Measurements from ENCODE around the gene CISD1. TPM values are rescaled to one million over a fixed set of nuclear protein-coding genes. Genes with fewer than 3 reads are reported as not detected.

Gene CISD1
- total and polyA plus RNA-seq, 9 of the 15 experiments (the other 6 are each of a cell fraction or from before 2014, with no cell fraction given), result 35.8 to 342 (median 118) TPM

DNA sequence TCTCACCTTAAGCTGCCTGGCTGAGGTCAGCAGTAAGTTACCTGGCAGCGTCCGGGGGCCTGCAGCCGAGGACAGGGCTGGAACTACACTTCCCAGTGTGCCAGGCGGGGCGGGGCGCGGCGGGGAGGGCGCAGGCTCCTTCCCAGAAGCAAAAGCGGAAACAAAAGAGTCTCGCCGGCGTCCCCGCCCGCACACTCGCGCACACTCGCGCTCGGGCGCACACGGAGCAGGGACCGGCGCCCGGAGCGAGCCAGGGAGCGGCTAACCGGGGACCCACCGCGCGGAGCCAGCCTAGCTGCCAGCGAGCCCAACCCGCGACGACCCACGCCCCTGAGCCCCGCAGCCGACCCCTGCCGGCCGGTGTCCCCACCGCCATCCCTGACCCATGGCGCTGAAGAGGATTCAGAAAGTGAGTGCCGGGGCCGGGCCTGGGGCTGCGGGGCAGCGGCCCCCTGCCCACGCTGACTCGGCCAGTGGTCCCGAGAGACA is 65.9 kb downstream of the CISD1 start, which contains the start of gene UBE2D1 (continued):
- TF ChIP-seq, protein P1, sequence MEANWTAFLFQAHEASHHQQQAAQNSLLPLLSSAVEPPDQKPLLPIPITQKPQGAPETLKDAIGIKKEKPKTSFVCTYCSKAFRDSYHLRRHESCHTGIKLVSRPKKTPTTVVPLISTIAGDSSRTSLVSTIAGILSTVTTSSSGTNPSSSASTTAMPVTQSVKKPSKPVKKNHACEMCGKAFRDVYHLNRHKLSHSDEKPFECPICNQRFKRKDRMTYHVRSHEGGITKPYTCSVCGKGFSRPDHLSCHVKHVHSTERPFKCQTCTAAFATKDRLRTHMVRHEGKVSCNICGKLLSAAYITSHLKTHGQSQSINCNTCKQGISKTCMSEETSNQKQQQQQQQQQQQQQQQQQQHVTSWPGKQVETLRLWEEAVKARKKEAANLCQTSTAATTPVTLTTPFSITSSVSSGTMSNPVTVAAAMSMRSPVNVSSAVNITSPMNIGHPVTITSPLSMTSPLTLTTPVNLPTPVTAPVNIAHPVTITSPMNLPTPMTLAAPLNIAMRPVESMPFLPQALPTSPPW (CRISPR knock-in tag; IDR thresholded peaks at IDR 0.05), result peak; percentile 94
- TF ChIP-seq TAL1 (IDR thresholded peaks at IDR 0.05) (no peak), ZNF408 (CRISPR knock-in tag; IDR thresholded peaks at IDR 0.05; ENCODE audit: low read depth) (no peak), GATAD2B (IDR thresholded peaks at IDR 0.05; ENCODE audit: borderline replicate concordance) (peak; percentile 44; the same call in 1 of the 2 replicates), FUS (optimal IDR thresholded peaks at IDR 0.05; ENCODE audit: low read depth, low read length) (peak; percentile 63), KLF13 (tag; IDR thresholded peaks at IDR 0.05; ENCODE audit: borderline replicate concordance, low read depth) (peak; percentile 53; the same call in 1 of the 2 replicates), HDAC8 (tag; IDR thresholded peaks at IDR 0.05) (0 out of 2 replicates have a peak, but pooled peaks have one; percentile 20), ZFX (CRISPR knock-in tag; IDR thresholded peaks at IDR 0.05) (peak; percentile 90), PCBP1 (IDR thresholded peaks at IDR 0.05; ENCODE audit: low read depth, low read length, poor library complexity, severe bottlenecking) (peak; percentile 92), ATF1 (CRISPR knock-in tag; IDR thresholded peaks at IDR 0.05) (no peak), ATF1 (tag; IDR thresholded peaks at IDR 0.05) (peak; percentile 68)
- TF ChIP-seq, protein P2, sequence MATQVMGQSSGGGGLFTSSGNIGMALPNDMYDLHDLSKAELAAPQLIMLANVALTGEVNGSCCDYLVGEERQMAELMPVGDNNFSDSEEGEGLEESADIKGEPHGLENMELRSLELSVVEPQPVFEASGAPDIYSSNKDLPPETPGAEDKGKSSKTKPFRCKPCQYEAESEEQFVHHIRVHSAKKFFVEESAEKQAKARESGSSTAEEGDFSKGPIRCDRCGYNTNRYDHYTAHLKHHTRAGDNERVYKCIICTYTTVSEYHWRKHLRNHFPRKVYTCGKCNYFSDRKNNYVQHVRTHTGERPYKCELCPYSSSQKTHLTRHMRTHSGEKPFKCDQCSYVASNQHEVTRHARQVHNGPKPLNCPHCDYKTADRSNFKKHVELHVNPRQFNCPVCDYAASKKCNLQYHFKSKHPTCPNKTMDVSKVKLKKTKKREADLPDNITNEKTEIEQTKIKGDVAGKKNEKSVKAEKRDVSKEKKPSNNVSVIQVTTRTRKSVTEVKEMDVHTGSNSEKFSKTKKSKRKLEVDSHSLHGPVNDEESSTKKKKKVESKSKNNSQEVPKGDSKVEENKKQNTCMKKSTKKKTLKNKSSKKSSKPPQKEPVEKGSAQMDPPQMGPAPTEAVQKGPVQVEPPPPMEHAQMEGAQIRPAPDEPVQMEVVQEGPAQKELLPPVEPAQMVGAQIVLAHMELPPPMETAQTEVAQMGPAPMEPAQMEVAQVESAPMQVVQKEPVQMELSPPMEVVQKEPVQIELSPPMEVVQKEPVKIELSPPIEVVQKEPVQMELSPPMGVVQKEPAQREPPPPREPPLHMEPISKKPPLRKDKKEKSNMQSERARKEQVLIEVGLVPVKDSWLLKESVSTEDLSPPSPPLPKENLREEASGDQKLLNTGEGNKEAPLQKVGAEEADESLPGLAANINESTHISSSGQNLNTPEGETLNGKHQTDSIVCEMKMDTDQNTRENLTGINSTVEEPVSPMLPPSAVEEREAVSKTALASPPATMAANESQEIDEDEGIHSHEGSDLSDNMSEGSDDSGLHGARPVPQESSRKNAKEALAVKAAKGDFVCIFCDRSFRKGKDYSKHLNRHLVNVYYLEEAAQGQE (IDR thresholded peaks at IDR 0.05; ENCODE audit: borderline replicate concordance), result 0 out of 2 replicates have a peak, but pooled peaks have one; percentile 3
- TF ChIP-seq, protein P2 (CRISPR knock-in tag; IDR thresholded peaks at IDR 0.05; ENCODE audit: low read depth), result peak; percentile 39; the same call in 1 of the 2 replicates
- TF ChIP-seq, protein P3, sequence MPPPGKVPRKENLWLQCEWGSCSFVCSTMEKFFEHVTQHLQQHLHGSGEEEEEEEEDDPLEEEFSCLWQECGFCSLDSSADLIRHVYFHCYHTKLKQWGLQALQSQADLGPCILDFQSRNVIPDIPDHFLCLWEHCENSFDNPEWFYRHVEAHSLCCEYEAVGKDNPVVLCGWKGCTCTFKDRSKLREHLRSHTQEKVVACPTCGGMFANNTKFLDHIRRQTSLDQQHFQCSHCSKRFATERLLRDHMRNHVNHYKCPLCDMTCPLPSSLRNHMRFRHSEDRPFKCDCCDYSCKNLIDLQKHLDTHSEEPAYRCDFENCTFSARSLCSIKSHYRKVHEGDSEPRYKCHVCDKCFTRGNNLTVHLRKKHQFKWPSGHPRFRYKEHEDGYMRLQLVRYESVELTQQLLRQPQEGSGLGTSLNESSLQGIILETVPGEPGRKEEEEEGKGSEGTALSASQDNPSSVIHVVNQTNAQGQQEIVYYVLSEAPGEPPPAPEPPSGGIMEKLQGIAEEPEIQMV (tag; conservative IDR thresholded peaks at IDR 0.05; ENCODE audit: low read depth), result peak; percentile 89
